ENCODE data around the gene DNASE1L3.

DNA sequence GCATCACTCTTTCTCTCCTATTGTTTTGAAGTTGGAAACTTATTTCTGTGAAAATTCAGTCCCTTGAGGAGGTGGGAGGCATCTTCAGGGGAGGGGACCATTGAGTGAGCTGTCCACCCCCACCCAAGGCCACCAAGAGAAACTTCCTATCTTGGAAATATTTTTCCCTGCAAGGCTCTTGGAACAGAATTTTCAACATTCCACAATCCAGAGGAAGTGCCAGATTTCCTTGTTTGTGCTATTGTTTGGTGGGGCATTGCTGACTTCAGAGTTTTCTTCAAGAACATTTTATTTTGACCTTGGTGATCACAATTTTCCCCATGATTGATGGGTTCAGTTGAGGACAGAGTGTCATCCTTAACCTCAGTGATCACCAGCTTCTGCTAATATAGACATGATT lies 12.0 kb downstream of the DNASE1L3 start:
- TF ChIP-seq EZH2 (IDR thresholded peaks at IDR 0.05; ENCODE audit: borderline replicate concordance) (no peak), EZH2phosphoT487 (IDR thresholded peaks at IDR 0.05; ENCODE audit: low read depth, severe bottlenecking, unreplicated experiment) (no peak)
- TF ChIP-seq, protein P1, sequence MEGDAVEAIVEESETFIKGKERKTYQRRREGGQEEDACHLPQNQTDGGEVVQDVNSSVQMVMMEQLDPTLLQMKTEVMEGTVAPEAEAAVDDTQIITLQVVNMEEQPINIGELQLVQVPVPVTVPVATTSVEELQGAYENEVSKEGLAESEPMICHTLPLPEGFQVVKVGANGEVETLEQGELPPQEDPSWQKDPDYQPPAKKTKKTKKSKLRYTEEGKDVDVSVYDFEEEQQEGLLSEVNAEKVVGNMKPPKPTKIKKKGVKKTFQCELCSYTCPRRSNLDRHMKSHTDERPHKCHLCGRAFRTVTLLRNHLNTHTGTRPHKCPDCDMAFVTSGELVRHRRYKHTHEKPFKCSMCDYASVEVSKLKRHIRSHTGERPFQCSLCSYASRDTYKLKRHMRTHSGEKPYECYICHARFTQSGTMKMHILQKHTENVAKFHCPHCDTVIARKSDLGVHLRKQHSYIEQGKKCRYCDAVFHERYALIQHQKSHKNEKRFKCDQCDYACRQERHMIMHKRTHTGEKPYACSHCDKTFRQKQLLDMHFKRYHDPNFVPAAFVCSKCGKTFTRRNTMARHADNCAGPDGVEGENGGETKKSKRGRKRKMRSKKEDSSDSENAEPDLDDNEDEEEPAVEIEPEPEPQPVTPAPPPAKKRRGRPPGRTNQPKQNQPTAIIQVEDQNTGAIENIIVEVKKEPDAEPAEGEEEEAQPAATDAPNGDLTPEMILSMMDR (IDR thresholded peaks at IDR 0.05; ENCODE audit: poor library complexity) = no peak
